ENCODE data around the gene CHSY3.

The CHSY3 gene

DNA sequence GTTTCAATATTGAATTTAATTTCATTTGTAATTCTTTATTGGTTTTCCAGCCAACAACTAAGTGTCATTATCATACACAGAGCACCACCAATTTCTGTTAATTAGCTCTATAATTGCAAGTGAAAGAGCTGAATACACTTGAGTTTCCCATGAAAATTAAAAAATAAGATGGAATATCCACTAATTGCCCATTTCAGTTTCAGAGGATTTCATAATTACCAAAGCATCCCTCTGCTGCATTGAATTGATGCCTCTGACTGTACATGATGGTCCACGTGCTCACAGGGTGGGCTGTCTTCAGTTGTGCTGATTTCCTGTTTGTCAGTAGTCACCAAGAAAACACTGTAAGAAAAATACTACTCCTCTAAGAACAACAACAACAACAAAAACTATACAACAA lies 163.8 kb downstream of the CHSY3 start:
- no peaks in the 10 kb centered on the region for H3K27me3 ChIP-seq (ENCODE audit: insufficient read depth, poor library complexity, severe bottlenecking)
- H3K4me3 ChIP-seq (ENCODE audit: severe bottlenecking): no peak overlapping the region
- TF ChIP-seq, protein P1, sequence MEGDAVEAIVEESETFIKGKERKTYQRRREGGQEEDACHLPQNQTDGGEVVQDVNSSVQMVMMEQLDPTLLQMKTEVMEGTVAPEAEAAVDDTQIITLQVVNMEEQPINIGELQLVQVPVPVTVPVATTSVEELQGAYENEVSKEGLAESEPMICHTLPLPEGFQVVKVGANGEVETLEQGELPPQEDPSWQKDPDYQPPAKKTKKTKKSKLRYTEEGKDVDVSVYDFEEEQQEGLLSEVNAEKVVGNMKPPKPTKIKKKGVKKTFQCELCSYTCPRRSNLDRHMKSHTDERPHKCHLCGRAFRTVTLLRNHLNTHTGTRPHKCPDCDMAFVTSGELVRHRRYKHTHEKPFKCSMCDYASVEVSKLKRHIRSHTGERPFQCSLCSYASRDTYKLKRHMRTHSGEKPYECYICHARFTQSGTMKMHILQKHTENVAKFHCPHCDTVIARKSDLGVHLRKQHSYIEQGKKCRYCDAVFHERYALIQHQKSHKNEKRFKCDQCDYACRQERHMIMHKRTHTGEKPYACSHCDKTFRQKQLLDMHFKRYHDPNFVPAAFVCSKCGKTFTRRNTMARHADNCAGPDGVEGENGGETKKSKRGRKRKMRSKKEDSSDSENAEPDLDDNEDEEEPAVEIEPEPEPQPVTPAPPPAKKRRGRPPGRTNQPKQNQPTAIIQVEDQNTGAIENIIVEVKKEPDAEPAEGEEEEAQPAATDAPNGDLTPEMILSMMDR (IDR thresholded peaks at IDR 0.05; ENCODE audit: poor library complexity, severe bottlenecking): no peak
- peaks cover 9% of the 10 kb centered on the region for H3K4me1 ChIP-seq (ENCODE audit: insufficient read depth, poor library complexity, severe bottlenecking)
- DNase-seq (ENCODE audit: low spot score): no peak
- no peaks in the 10 kb centered on the region for H3K9me3 ChIP-seq (ENCODE audit: severe bottlenecking)
- no peak overlapping the region for H3K27ac ChIP-seq (ENCODE audit: poor library complexity, severe bottlenecking)
- no peak for ATAC-seq (ENCODE audit: low read depth)
- H3K36me3 ChIP-seq (ENCODE audit: low read depth): no peaks in the 10 kb centered on the region

DNA sequence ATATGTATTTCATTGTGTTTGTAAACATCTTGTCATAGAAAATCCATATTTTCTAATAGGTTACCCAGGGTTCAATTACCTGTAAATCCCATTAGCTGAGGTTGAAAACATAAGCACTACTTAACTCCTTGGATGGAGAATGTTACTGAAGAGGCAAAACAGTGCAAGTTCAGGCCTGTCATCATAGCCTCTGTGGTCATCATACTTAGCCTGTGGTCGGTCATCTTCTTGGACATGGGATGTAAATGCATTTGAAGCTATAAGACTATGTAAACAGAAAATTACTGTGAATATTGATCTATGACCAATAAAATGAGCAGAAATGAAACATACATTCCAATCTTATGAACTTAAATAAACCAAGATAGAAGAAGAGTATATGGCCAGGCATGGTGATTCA lies 164.7 kb downstream of the CHSY3 start:
- TF ChIP-seq, protein P1 (IDR thresholded peaks at IDR 0.05; ENCODE audit: poor library complexity, severe bottlenecking): no peak

DNA sequence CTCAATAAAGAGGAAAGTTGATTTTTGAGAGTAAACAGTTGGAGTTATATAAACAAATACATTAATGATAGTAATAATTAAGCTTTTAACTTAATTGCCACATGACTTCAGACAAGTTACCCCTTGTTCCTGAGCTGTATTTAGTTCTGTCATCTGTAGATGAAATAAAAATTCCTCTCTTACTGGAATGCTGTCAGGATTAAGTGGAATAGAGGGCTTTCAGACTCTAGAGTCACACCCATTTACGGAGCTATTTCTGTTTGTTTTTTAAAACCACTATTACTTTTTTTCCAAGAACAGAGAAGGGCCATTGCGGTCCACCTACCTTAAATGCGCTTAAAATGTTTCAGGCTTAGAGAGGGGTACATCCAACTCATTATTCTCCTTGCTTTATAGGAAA lies 170.6 kb downstream of the CHSY3 start:
- TF ChIP-seq, protein P1 (IDR thresholded peaks at IDR 0.05; ENCODE audit: poor library complexity, severe bottlenecking): no peak
- H3K4me3 ChIP-seq (ENCODE audit: severe bottlenecking): no peak overlapping the region
- no peaks in the 10 kb centered on the region for H3K9me3 ChIP-seq (ENCODE audit: severe bottlenecking)
- DNase-seq (ENCODE audit: low spot score): no peak
- H3K27ac ChIP-seq (ENCODE audit: poor library complexity, severe bottlenecking): no peak overlapping the region
- H3K27me3 ChIP-seq (ENCODE audit: insufficient read depth, poor library complexity, severe bottlenecking): no peaks in the 10 kb centered on the region
- no peaks in the 10 kb centered on the region for H3K4me1 ChIP-seq (ENCODE audit: insufficient read depth, poor library complexity, severe bottlenecking)
- no peak for ATAC-seq (ENCODE audit: low read depth)
- H3K36me3 ChIP-seq (ENCODE audit: low read depth): no peaks in the 10 kb centered on the region

More for the DNA sequence above, 164.7 kb downstream of the CHSY3 start:
- no peak overlapping the region for H3K27ac ChIP-seq (ENCODE audit: poor library complexity, severe bottlenecking)
- DNase-seq (ENCODE audit: low spot score) (no peak), ATAC-seq (ENCODE audit: low read depth) (peak; percentile 76)
- no peaks in the 10 kb centered on the region for H3K9me3 ChIP-seq (ENCODE audit: severe bottlenecking)
- H3K4me1 ChIP-seq (ENCODE audit: insufficient read depth, poor library complexity, severe bottlenecking): peaks cover 9% of the 10 kb centered on the region
- no peaks in the 10 kb centered on the region for H3K27me3 ChIP-seq (ENCODE audit: insufficient read depth, poor library complexity, severe bottlenecking)
- no peak overlapping the region for H3K4me3 ChIP-seq (ENCODE audit: severe bottlenecking)
- no peaks in the 10 kb centered on the region for H3K36me3 ChIP-seq (ENCODE audit: low read depth)

DNA sequence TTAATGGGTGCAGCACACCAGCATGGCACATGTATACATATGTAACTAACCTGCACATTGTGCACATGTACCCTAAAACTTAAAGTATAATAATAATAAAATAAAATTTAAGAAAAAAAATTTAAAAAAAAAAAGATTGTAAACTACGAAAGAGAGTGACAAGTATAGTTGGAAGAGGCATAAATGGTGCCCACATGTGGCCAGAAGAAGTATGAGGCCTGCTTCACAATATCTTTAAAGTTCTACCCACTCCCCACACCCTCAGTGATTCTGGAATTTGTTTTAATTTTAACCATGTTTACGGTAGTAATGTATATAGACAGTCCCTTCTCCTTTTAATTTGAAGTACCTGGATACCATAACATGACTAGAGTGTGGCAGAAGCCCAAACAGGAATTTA lies 172.7 kb downstream of the CHSY3 start:
- Histone ChIP-seq H3K27me3 (ENCODE audit: insufficient read depth, poor library complexity, severe bottlenecking) (no peaks in the 10 kb centered on the region), H3K9me3 (ENCODE audit: severe bottlenecking) (no peaks in the 10 kb centered on the region), H3K4me3 (ENCODE audit: severe bottlenecking) (no peak overlapping the region), H3K27ac (ENCODE audit: poor library complexity, severe bottlenecking) (no peak overlapping the region), H3K36me3 (ENCODE audit: low read depth) (no peaks in the 10 kb centered on the region), H3K4me1 (ENCODE audit: insufficient read depth, poor library complexity, severe bottlenecking) (no peaks in the 10 kb centered on the region)
- TF ChIP-seq, protein P1 (IDR thresholded peaks at IDR 0.05; ENCODE audit: poor library complexity, severe bottlenecking): peak; percentile 9
- DNase-seq (ENCODE audit: low spot score): no peak
- ATAC-seq (ENCODE audit: low read depth): no peak

DNA sequence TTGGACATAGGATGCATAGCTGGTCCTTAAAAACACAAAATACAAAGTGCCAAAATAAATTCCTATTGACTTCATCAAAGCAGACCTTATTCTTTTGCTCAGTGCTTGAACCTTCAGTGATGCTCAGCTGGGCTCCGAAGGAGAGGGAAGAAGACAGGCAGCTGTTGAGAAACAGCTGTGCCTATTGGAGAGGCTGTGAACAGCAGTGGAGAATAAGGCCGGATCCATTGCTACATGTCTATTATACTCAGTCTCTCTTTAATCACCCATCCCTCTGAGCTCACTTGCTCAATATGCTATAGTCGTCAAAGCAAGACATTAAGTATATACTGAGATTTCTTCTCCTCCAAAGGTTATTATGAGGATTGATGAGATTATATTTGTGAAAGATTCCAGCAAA lies 174.4 kb downstream of the CHSY3 start:
- H3K27ac ChIP-seq (ENCODE audit: poor library complexity, severe bottlenecking): no peak overlapping the region
- ATAC-seq (ENCODE audit: low read depth) (no peak), DNase-seq (ENCODE audit: low spot score) (no peak)
- H3K36me3 ChIP-seq (ENCODE audit: low read depth): no peaks in the 10 kb centered on the region
- H3K9me3 ChIP-seq (ENCODE audit: severe bottlenecking): no peaks in the 10 kb centered on the region
- H3K27me3 ChIP-seq (ENCODE audit: insufficient read depth, poor library complexity, severe bottlenecking): no peaks in the 10 kb centered on the region
- H3K4me3 ChIP-seq (ENCODE audit: severe bottlenecking): no peak overlapping the region
- no peaks in the 10 kb centered on the region for H3K4me1 ChIP-seq (ENCODE audit: insufficient read depth, poor library complexity, severe bottlenecking)
- TF ChIP-seq, protein P1 (IDR thresholded peaks at IDR 0.05; ENCODE audit: poor library complexity, severe bottlenecking): no peak

All from RWPE2 (cell line).